Natural killer cell (primary cell): ENCODE measurements around the gene AGPAT2. TPM values are rescaled to one million over a fixed set of nuclear protein-coding genes. Genes with fewer than 3 reads are reported as not detected.

Experiments used
- ATAC-seq, 3 donors: fragments of 150-1000 bp in 2 of 3; fragments of 200-7000 bp in 1 of 3; cut with Tn5 transposase; 1 replicate in 1 of 3; 2 replicates in 2 of 3; pipeline ENCODE4 v1.10.0; 2021; ENCODE audit warnings: mild to moderate bottlenecking in 2 of 3, moderate library complexity in 2 of 3
- DNase-seq, 2 donors: peaks; one replicate each; pipeline versions ENCODE4 v3.0.0 to v3.0.0-alpha.2; 2013 to 2021; ENCODE audit warnings: mixed read lengths in 1 of 2
- H3K27ac ChIP-seq: one replicate; pipeline ENCODE4 v1.5.1; 2013; ENCODE audit warnings: mild to moderate bottlenecking, low read length
- H3K27me3 ChIP-seq: one replicate; pipeline ENCODE4 v1.6.1; 2013; ENCODE audit warnings: low read length; ENCODE audit not compliant: control insufficient read depth, insufficient read depth
- H3K36me3 ChIP-seq: one replicate; pipeline ENCODE4 v1.6.1; 2013; ENCODE audit warnings: low read length; ENCODE audit not compliant: control insufficient read depth, insufficient read depth
- H3K4me1 ChIP-seq: one replicate; pipeline ENCODE4 v1.6.1; 2013; ENCODE audit warnings: low read length; ENCODE audit not compliant: control insufficient read depth, insufficient read depth
- H3K4me3 ChIP-seq: one replicate; pipeline ENCODE4 v1.5.1; 2013; ENCODE audit warnings: low read length
- H3K9me3 ChIP-seq: one replicate; pipeline ENCODE4 v1.6.1; 2013; ENCODE audit warnings: low read length; ENCODE audit not compliant: control insufficient read depth, insufficient read depth
- H3K27ac Mint-ChIP-seq, 2 donors: one replicate each; pipeline ENCODE4 v1.8.0; 2022; ENCODE audit warnings: mild to moderate bottlenecking in 2 of 2, mixed read lengths in 2 of 2, moderate library complexity in 1 of 2
- H3K27me3 Mint-ChIP-seq, 2 donors: one replicate each; pipeline ENCODE4 v1.8.0; 2022; ENCODE audit warnings: low read depth in 2 of 2, mixed read lengths in 2 of 2
- H3K36me3 Mint-ChIP-seq: one replicate; pipeline ENCODE4 v1.8.0; 2022; ENCODE audit warnings: mixed read lengths
- H3K4me1 Mint-ChIP-seq, 2 donors: one replicate each; pipeline ENCODE4 v1.8.0; 2022; ENCODE audit warnings: mixed read lengths in 2 of 2
- H3K4me3 Mint-ChIP-seq: one replicate; pipeline ENCODE4 v1.8.0; 2022; ENCODE audit warnings: mild to moderate bottlenecking, moderate library complexity, mixed read lengths
- H3K9me3 Mint-ChIP-seq, 2 donors: one replicate each; pipeline ENCODE4 v1.8.0; 2022; ENCODE audit warnings: mixed read lengths in 2 of 2
- WGBS: methylation state at CpG from one replicate; pipeline ENCODE4 v1.1.7; 2013; ENCODE audit warnings: missing lambda C conversion rate; ENCODE audit not compliant: insufficient coverage; 5-methylcytosine and 5-hydroxymethylcytosine counted together
- intact Hi-C: fragments of 100-400 bp; cut with micrococcal nuclease; formaldehyde crosslinking; loops from one replicate; pipeline ENCODE4 v1.14.2; 2022
- total RNA-seq, 4 donors: library from RNA; stranded (reverse); fragments of 120-200 nt in 1 of 4; gene quantifications; one replicate each; pipeline versions ENCODE4 v1.2.3 to v1.2.4, GENCODE V29; 2013 to 2022
- TF ChIP-seq, protein P1 (sequence below): fragments of 200-600 bp; IDR thresholded peaks from one replicate; pipeline ENCODE4 v1.8.0; 2022; ENCODE audit warnings: antibody characterized with exemption

Gene AGPAT2
- total RNA-seq, 3 donors from 2014 or later (not counting 1 experiment from before 2014, with no cell fraction given): 10.3 to 19.4 (median 12.0) TPM

DNA sequence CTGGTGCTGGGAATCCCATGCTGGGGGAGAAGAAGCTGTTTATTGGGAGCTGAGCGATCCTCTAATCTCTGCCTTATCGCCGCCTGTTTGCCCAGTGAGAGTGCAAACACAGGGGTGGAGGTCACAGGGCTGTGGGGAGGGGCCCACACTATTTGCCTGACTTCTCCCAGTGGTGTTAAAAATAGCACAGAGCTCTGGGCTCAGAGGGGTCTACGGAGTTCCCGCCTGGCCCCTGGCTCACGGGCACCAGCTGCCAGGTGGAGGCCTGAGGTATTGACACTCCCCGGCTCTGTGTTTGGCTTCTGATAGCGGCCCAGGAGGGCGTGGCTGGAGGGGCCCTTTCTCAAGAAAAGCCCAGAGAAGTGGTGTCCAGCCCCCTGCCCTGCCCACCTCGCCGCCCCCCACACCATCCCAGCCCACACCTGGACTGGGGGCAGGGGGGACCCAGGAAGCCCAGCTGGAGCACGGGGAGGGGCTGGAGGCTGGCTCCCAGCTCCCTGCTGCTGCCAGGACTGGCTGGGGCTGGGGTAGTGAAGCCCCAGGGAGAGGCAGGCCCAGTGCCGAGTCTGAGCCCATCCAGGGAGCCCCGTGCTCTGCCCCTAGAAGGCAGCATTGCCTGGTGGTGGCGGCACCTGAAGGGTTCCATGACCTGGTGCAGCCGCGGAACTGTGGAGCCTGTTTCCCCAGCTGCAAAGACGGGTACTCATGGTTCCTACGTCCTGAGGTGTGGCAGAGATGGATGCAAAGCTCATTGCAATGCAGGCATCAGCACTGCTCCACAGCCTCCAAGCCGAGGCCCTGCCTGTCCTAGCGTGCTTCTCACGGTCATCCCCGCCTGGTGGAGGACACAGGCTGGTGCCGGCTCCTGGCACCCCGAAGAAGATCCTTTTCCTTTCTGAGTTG is 60.3 kb downstream of the AGPAT2 start:
- Histone ChIP-seq H3K9me3 (no peaks in the 10 kb centered on the region), H3K27ac (no peak overlapping the region), H3K27me3 (no peaks in the 10 kb centered on the region), H3K4me1 (peaks cover 74% of the 10 kb centered on the region), H3K36me3 (no peaks in the 10 kb centered on the region), H3K4me3 (no peak overlapping the region)
- H3K27ac Mint-ChIP-seq: no peak overlapping the region
- no peaks in the 10 kb centered on the region for H3K36me3 Mint-ChIP-seq
- TF ChIP-seq, protein P1, sequence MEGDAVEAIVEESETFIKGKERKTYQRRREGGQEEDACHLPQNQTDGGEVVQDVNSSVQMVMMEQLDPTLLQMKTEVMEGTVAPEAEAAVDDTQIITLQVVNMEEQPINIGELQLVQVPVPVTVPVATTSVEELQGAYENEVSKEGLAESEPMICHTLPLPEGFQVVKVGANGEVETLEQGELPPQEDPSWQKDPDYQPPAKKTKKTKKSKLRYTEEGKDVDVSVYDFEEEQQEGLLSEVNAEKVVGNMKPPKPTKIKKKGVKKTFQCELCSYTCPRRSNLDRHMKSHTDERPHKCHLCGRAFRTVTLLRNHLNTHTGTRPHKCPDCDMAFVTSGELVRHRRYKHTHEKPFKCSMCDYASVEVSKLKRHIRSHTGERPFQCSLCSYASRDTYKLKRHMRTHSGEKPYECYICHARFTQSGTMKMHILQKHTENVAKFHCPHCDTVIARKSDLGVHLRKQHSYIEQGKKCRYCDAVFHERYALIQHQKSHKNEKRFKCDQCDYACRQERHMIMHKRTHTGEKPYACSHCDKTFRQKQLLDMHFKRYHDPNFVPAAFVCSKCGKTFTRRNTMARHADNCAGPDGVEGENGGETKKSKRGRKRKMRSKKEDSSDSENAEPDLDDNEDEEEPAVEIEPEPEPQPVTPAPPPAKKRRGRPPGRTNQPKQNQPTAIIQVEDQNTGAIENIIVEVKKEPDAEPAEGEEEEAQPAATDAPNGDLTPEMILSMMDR: no peak
- DNase-seq (no peak), ATAC-seq (no peak)
- H3K4me3 Mint-ChIP-seq: no peak overlapping the region
- H3K27me3 Mint-ChIP-seq: peaks cover 0 to 3% of the 10 kb centered on the region in 2 donors
- intact Hi-C loops: no loop called here
- 78% methylated on average over 25 of the region's 25 CpGs for WGBS
- no peaks in the 10 kb centered on the region for H3K9me3 Mint-ChIP-seq
- peaks cover 5 to 22% of the 10 kb centered on the region in 2 donors for H3K4me1 Mint-ChIP-seq

DNA sequence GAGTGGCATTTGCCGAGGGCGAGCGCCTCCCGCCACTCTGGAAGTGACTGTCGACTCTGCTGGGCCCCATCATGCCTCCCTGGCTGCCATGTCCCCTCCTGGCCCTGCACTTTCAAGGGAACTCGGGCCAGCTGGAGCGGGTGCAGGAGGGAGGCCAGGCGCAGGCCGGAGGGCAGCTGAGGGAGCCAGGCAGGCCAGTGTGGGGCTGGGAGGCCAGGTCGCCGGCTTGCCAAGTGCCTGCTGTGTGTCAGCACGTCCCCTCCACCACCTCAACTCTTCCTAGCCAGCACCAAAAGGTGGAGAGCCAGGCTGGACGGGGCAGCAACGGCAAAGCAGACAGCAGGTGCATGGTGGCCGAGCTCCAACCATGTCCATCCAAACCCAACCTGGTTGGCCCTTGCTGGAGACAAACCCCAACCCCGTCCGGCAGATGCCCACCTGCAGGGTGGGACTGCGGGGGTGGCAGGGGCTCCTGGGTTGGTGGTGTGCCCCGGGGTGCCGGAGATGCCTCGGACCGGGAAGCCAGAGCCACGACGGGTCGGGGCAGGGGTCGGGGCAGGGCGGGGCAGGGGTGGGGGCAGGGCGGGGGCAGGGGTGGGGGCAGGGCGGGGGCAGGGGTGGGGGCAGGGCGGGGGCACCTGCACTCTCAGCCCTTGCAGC is 61.1 kb downstream of the AGPAT2 start:
- Mint-ChIP-seq H3K27me3 (peaks cover 0 to 3% of the 10 kb centered on the region in 2 donors), H3K9me3 (no peaks in the 10 kb centered on the region), H3K36me3 (no peaks in the 10 kb centered on the region), H3K27ac (no peak overlapping the region), H3K4me1 (peaks cover 5 to 22% of the 10 kb centered on the region in 2 donors), H3K4me3 (no peak overlapping the region)
- 96% methylated on average over 23 of the region's 30 CpGs for WGBS
- DNase-seq: no peak
- intact Hi-C loops: no loop called here
- Histone ChIP-seq H3K36me3 (no peaks in the 10 kb centered on the region), H3K4me3 (no peak overlapping the region), H3K9me3 (no peaks in the 10 kb centered on the region), H3K4me1 (peaks cover 74% of the 10 kb centered on the region), H3K27ac (no peak overlapping the region), H3K27me3 (no peaks in the 10 kb centered on the region)
- TF ChIP-seq, protein P1: no peak
- no peak for ATAC-seq

DNA sequence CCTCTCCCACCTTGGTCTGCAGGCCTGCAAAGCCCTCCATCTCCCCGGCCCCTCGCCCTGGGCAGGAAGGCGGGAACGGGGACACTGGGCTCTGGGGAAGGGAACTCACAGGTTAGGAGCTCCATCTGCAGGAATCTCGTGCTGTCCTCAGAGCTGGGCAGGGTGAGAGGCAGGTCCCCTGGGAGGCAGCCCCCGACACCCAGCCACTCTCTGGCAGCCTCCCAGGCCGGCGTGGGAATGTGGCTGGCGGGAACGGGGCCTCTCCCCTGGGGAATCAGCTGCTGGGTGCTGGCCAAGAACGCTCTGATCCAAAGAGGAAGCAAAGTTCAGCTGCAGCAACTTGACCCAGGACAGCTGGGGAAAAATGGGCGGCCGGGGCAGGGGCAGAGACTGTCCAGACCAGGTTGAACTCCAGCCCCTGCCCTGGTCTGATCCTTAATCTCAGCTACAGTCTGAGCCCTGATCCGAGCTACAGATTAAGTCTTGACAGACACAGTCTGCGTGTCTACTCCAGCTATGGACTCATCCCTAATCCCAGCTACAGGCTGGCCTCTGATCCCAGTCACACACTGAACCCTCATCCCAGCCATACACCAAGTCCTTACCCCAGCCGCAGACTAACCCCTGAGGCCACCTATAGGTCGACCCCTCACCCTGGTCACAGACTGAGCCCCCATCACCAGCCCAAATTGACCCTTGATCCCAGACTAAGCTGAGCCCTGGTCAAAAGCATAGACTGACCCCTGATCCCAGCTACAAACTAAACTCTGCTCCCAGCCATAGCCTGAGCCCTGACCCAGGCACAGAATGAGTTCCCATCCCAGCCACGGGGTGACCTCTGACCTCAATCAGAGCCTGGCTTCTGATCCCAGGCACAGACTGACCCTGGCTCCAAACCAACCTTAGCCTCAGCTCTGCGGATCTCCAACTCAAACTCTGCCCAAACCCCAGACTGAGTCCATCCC is 61.9 kb downstream of the AGPAT2 start:
- no peak overlapping the region for H3K27ac ChIP-seq
- no peaks in the 10 kb centered on the region for H3K27me3 ChIP-seq
- DNase-seq (no peak), ATAC-seq (no peak)
- TF ChIP-seq, protein P1: no peak
- Mint-ChIP-seq H3K9me3 (no peaks in the 10 kb centered on the region), H3K4me1 (peaks cover 5 to 22% of the 10 kb centered on the region in 2 donors), H3K36me3 (no peaks in the 10 kb centered on the region), H3K27me3 (peaks cover 0 to 3% of the 10 kb centered on the region in 2 donors), H3K4me3 (no peak overlapping the region), H3K27ac (no peak overlapping the region)
- H3K4me3 ChIP-seq: no peak overlapping the region
- no peaks in the 10 kb centered on the region for H3K9me3 ChIP-seq
- 64% methylated on average over 19 of the region's 19 CpGs for WGBS
- intact Hi-C loops: no loop called here
- peaks cover 74% of the 10 kb centered on the region for H3K4me1 ChIP-seq
- H3K36me3 ChIP-seq: no peaks in the 10 kb centered on the region
